Measurements from ENCODE around the gene ARG2.
A peak's percentile ranks its signal among the peaks of the same experiment; 100 is the strongest.

The ARG2 gene

GRCh38 chr14:67665868-67666267 lies 46.1 kb downstream of the ARG2 start:
- TF ChIP-seq CTCF (IDR thresholded peaks at IDR 0.05; ENCODE audit: insufficient read depth, low read depth, low read length, missing control alignments) = no peak
- no peak for DNase-seq (ENCODE audit: low read depth)
- H3K4me3 ChIP-seq (ENCODE audit: low read depth, low read length) = no peak overlapping the region

GRCh38 chr14:67666750-67667449 lies 47.2 kb downstream of the ARG2 start:
- TF ChIP-seq CTCF (IDR thresholded peaks at IDR 0.05; ENCODE audit: insufficient read depth, low read depth, low read length, missing control alignments) = peak; percentile 57
- DNase-seq (ENCODE audit: low read depth) = peak; percentile 71
- H3K4me3 ChIP-seq (ENCODE audit: low read depth, low read length) = no peak overlapping the region

GRCh38 chr14:67668559-67668958 lies 48.8 kb downstream of the ARG2 start:
- DNase-seq (ENCODE audit: low read depth) = peak; percentile 63
- TF ChIP-seq CTCF (IDR thresholded peaks at IDR 0.05; ENCODE audit: insufficient read depth, low read depth, low read length, missing control alignments) = no peak
- no peak overlapping the region for H3K4me3 ChIP-seq (ENCODE audit: low read depth, low read length)

- DNase-seq (ENCODE audit: low read depth) = no peak
- H3K4me3 ChIP-seq (ENCODE audit: low read depth, low read length) = peak overlapping the region; percentile 89
- TF ChIP-seq CTCF (IDR thresholded peaks at IDR 0.05; ENCODE audit: insufficient read depth, low read depth, low read length, missing control alignments) = no peak
Observed at GRCh38 chr14:67673451-67673850, 53.7 kb downstream of the ARG2 start.

DNA sequence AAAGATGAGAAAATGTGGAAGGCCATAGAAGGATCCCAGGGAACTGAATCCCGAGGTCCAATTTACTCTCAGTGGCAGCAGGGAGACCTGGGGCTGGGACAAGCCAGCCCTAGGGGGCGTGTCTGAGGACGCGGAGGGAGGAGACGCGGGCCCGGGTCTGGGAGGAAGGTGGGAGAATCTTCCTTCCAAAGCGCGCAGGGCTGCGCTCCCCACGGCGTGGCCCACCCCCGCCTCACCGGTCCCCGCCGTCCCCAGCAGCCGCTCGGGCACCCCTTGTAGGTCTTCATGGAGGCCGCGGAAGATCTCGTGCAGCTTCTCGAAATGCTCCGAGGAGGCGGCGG lies 54.4 kb downstream of the ARG2 start:
- TF ChIP-seq CTCF (IDR thresholded peaks at IDR 0.05; ENCODE audit: insufficient read depth, low read depth, low read length, missing control alignments) = peak; percentile 14
- DNase-seq (ENCODE audit: low read depth) = peak; percentile 47
- peak overlapping the region; percentile 89 for H3K4me3 ChIP-seq (ENCODE audit: low read depth, low read length)

DNA sequence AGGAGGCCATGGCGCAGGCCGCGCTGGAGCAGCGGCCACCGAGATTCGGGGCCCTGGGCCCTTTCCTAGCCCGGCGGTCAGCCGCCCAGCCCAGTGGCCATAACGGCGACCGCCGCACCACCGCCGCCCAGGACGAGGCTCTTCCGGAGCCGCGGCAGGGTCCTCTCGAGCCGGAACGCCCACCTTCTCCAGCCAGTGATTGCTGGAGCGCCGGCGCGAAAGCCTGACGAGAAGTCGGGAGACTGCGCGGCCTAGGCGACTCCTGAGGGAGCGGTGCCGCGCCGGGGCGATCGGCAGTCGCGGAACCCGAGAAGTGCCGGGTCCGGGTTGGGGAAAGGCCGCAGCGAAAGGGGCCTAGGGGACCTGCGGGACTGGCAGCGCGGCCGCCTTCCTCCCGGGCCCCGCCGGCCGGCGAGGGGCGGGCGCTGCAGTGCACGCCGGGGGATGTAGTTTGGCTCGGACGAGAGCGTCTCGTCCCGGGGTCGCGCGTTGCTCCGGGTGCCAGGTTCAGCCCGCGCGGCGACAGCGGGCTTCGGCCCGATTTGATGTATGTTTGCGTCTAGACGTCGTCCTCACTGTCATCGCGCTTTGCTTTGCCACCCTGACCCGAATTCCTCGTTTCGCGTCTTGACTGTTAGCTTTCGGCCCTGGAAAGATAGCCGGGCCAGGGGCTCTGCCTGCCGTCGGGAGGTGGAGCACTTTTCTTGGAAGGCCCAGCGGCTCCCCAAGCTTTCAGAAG lies 54.9 kb downstream of the ARG2 start, which contains the start of gene VTI1B:
TSS of gene VTI1B (minus strand) at position 153 of the 739 bp plus-strand sequence. CDS start at position 10, 143 bp downstream.
- no peak for TF ChIP-seq CTCF (IDR thresholded peaks at IDR 0.05; ENCODE audit: insufficient read depth, low read depth, low read length, missing control alignments)
- H3K4me3 ChIP-seq (ENCODE audit: low read depth, low read length) = peak within 1 kb of the TSS; percentile 89

More for the DNA sequence above, 54.9 kb downstream of the ARG2 start, which contains the start of gene VTI1B:
- peak; percentile 86 for DNase-seq (ENCODE audit: low read depth)
